Fibroblast of pulmonary artery (primary cell): ENCODE measurements around the gene NFKBIZ.
A peak's percentile ranks its signal among the peaks of the same experiment; 100 is the strongest.

Source experiments
- DNase-seq: peaks from one replicate; pipeline ENCODE4 v3.0.0-alpha.2; 2010; ENCODE audit warnings: low read depth
- H3K4me3 ChIP-seq: replicated peaks from 2 replicates; pipeline ENCODE4 v1.5.1; 2011; ENCODE audit warnings: low read depth, mild to moderate bottlenecking, control low read depth, low read length, moderate library complexity
- TF ChIP-seq, protein P1 (sequence below): IDR thresholded peaks from 2 replicates; pipeline ENCODE4 v1.5.1; 2011; ENCODE audit warnings: mild to moderate bottlenecking, control low read depth, low read length, inconsistent platforms; ENCODE audit errors: missing control alignments

NFKBIZ gene

DNA sequence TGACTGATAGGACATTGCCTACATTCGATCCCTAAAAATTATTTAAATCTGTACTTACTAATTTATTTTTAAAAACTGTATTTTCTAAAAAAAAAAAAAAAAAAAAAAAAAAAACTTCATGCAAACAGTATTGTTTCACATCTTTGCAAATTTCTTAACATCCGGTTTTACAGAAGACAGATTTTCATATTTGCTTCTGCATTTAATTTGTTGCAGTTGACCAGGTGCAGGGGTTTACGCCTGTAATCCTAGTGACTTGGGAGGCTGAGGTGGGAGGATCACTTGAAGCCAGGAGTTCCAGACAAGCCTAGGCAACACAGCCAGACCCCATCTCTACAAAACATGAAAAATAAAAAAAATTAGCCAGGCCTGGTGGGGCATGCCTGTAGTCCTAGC, 6.4 kb upstream of the NFKBIZ start:
- TF ChIP-seq, protein P1, sequence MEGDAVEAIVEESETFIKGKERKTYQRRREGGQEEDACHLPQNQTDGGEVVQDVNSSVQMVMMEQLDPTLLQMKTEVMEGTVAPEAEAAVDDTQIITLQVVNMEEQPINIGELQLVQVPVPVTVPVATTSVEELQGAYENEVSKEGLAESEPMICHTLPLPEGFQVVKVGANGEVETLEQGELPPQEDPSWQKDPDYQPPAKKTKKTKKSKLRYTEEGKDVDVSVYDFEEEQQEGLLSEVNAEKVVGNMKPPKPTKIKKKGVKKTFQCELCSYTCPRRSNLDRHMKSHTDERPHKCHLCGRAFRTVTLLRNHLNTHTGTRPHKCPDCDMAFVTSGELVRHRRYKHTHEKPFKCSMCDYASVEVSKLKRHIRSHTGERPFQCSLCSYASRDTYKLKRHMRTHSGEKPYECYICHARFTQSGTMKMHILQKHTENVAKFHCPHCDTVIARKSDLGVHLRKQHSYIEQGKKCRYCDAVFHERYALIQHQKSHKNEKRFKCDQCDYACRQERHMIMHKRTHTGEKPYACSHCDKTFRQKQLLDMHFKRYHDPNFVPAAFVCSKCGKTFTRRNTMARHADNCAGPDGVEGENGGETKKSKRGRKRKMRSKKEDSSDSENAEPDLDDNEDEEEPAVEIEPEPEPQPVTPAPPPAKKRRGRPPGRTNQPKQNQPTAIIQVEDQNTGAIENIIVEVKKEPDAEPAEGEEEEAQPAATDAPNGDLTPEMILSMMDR: no peak
- no peak overlapping the region for H3K4me3 ChIP-seq
- DNase-seq: no peak

GRCh38 chr3:101845425-101845824, 3.9 kb upstream of the NFKBIZ start:
- no peak overlapping the region for H3K4me3 ChIP-seq
- DNase-seq: no peak
- TF ChIP-seq, protein P1: no peak

DNA sequence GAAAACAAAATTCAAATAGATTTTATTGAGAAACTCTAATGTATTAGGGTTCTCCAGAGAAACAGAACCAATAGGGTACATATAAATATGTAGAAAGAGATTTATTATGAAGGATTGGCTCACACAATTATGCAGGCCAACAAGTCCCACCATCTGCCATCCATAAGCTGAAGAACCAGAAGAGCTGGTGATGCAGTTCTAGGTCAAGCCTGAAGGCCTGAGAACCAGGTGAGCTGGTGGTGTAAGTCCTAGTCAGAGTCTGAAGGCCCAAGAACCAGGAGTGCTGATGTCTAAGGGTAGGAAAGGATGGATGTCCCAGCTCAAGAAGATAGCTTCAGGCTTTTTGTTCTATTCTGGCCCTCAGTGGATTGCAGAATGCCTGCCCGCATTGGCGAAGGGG, 2.6 kb upstream of the NFKBIZ start:
- H3K4me3 ChIP-seq: no peak overlapping the region
- no peak for DNase-seq
- TF ChIP-seq, protein P1: no peak

DNA sequence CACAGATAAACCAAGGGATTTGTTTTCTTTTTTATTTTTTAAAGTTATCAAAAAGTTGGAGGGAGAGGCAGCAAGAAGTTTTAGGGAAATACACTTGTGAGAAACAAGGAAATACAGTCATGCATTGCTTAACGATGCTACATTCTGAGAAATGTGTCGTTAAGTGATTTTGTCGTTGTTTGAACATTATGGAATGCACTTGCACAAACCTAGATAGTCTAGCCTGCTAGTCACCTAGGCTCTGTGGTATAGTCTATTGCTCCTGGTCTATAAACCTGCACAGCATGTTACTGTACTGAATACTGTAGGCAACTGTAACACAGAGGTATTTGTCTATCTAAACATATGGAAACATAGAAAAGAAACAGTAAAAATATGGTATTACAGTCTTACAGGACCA, 2.0 kb upstream of the NFKBIZ start:
- TF ChIP-seq, protein P1: no peak
- H3K4me3 ChIP-seq: no peak overlapping the region
- no peak for DNase-seq

DNA sequence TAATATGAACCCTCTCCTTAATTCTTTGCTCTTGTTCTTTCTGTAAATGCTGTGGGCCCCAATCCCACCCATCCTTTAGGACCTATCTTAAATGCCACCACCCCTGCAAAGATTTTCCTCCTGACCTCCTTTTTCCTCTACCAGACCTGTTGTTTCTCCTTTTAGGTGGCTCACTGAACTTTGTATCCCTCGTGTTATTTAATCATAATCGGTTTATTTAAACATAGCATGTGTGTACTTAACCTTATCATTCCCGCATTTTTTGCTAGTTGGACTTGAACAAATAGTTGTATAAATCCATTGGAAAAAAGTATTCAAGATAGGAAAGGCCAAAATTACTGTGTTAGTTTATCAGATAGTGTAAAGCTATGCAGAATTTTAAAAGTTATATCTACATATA, 988 bp upstream of the NFKBIZ start:
- TF ChIP-seq, protein P1: no peak
- peak overlapping the region; percentile 44 for H3K4me3 ChIP-seq
- no peak for DNase-seq

GRCh38 chr3:101849714-101850245, 466 bp downstream of the NFKBIZ start:
- peak overlapping the region; percentile 85 for H3K4me3 ChIP-seq
- DNase-seq: no peak
- TF ChIP-seq, protein P1: no peak

- DNase-seq: peak; percentile 79
- H3K4me3 ChIP-seq: peak overlapping the region; percentile 85
- TF ChIP-seq, protein P1: no peak
Observed at GRCh38 chr3:101850246-101851051, 1.1 kb downstream of the NFKBIZ start.
